ENCODE data around the gene TPRX1.
A peak's percentile ranks its signal among the peaks of the same experiment; 100 is the strongest.

TPRX1 gene

DNA sequence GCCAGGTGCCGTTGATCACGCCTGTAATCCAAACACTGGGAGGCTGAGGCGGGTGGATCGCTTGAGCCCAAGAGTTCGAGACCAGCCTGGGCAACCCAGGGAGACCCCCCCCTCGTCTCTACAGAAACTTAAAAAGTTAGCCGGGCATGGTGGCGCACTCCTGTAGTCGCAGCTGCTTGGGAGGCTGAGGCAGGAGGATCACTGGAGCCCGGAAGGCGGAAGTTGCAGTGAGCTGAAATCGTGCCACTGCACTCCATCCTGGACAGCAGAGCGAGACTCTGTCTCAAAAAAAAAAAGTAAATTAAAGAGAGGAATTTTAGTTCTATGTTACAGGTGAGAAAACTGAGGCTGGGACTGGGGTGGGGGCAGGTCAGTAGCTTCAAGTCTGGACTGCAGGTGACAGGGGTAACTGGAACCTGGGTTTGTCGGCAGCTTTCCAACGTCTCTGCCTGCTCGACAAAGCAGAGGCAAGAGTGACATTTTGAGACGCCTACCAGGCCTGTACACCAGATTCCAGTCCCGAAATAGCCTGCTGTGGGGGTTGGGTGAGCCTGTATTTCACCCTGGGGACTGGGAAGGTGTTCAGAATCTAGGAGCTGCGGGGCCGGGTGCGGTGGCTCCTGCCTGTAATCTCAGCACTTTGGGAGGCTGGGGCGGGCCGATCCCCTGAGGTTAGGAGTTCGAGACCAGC is 24.7 kb downstream of the TPRX1 start (continued):
- TF ChIP-seq, protein P1, sequence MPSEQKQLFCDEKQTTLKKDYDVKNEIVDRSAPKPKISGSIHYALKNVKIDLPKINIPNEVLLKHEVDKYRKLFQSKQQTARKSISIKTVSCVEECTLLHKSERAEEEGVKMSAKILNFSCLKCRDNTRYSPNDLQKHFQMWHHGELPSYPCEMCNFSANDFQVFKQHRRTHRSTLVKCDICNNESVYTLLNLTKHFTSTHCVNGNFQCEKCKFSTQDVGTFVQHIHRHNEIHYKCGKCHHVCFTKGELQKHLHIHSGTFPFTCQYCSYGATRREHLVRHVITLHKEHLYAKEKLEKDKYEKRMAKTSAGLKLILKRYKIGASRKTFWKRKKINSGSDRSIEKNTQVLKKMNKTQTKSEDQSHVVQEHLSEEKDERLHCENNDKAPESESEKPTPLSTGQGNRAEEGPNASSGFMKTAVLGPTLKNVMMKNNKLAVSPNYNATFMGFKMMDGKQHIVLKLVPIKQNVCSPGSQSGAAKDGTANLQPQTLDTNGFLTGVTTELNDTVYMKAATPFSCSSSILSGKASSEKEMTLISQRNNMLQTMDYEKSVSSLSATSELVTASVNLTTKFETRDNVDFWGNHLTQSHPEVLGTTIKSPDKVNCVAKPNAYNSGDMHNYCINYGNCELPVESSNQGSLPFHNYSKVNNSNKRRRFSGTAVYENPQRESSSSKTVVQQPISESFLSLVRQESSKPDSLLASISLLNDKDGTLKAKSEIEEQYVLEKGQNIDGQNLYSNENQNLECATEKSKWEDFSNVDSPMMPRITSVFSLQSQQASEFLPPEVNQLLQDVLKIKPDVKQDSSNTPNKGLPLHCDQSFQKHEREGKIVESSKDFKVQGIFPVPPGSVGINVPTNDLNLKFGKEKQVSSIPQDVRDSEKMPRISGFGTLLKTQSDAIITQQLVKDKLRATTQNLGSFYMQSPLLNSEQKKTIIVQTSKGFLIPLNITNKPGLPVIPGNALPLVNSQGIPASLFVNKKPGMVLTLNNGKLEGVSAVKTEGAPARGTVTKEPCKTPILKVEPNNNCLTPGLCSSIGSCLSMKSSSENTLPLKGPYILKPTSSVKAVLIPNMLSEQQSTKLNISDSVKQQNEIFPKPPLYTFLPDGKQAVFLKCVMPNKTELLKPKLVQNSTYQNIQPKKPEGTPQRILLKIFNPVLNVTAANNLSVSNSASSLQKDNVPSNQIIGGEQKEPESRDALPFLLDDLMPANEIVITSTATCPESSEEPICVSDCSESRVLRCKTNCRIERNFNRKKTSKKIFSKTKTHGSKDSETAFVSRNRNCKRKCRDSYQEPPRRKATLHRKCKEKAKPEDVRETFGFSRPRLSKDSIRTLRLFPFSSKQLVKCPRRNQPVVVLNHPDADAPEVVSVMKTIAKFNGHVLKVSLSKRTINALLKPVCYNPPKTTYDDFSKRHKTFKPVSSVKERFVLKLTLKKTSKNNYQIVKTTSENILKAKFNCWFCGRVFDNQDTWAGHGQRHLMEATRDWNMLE (tag by site-specific recombination; conservative IDR thresholded peaks at IDR 0.05; ENCODE audit: low read depth): no peak
- TF ChIP-seq ZNF174 (tag by site-specific recombination; IDR thresholded peaks at IDR 0.05) (no peak), ZNF701 (tag by site-specific recombination; IDR thresholded peaks at IDR 0.05) (no peak)
- TF ChIP-seq, protein P2, sequence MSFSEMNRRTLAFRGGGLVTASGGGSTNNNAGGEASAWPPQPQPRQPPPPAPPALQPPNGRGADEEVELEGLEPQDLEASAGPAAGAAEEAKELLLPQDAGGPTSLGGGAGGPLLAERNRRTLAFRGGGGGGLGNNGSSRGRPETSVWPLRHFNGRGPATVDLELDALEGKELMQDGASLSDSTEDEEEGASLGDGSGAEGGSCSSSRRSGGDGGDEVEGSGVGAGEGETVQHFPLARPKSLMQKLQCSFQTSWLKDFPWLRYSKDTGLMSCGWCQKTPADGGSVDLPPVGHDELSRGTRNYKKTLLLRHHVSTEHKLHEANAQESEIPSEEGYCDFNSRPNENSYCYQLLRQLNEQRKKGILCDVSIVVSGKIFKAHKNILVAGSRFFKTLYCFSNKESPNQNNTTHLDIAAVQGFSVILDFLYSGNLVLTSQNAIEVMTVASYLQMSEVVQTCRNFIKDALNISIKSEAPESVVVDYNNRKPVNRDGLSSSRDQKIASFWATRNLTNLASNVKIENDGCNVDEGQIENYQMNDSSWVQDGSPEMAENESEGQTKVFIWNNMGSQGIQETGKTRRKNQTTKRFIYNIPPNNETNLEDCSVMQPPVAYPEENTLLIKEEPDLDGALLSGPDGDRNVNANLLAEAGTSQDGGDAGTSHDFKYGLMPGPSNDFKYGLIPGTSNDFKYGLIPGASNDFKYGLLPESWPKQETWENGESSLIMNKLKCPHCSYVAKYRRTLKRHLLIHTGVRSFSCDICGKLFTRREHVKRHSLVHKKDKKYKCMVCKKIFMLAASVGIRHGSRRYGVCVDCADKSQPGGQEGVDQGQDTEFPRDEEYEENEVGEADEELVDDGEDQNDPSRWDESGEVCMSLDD (tag by site-specific recombination; IDR thresholded peaks at IDR 0.05): no peak
- TF ChIP-seq, protein P3, sequence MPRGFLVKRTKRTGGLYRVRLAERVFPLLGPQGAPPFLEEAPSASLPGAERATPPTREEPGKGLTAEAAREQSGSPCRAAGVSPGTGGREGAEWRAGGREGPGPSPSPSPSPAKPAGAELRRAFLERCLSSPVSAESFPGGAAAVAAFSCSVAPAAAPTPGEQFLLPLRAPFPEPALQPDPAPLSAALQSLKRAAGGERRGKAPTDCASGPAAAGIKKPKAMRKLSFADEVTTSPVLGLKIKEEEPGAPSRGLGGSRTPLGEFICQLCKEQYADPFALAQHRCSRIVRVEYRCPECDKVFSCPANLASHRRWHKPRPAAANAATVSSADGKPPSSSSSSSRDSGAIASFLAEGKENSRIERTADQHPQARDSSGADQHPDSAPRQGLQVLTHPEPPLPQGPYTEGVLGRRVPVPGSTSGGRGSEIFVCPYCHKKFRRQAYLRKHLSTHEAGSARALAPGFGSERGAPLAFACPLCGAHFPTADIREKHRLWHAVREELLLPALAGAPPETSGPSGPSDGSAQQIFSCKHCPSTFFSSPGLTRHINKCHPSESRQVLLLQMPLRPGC (tag by site-specific recombination; IDR thresholded peaks at IDR 0.05): no peak

DNA sequence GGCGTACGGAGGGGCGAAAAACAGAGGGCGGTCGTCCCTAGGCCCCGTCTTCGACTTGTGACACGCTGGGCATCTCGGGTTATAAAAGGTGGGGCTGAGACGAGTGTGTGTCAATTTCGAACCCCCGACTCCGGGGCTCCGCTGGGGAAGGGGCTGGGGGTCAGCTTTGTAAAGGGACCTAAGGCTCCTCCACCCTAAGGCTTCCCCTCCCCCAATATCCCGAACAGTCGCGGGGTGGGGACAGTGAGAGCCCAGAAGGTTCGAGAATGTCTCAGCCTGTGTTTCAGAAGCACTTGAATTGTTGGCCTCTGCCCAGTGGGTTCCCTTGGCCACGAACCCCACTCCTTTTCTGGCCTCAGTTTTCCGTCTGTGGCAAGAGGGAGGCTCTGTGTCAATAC is 25.4 kb downstream of the TPRX1 start:
- Histone ChIP-seq H3K36me3 (ENCODE audit: control insufficient read depth in 2 of 2, insufficient read depth in 1 of 2, low read length in 2 of 2) (peaks cover 12 to 34% of the 10 kb centered on the region in 2 experiments; a peak in 2 of 3 replicates), H3K27ac (ENCODE audit: extremely low read depth, low read depth, low read length) (peak overlapping the region; percentile 100), H3K9me3 (ENCODE audit: control insufficient read depth, insufficient read depth, low read depth, low read length) (no peaks in the 10 kb centered on the region), H3K4me3 (ENCODE audit: low read depth, low read length) (peak overlapping the region; percentile 72), H3K4me1 (ENCODE audit: control insufficient read depth, insufficient read depth, low read length) (peaks cover 9% of the 10 kb centered on the region)
- no peak for TF ChIP-seq RBAK (tag by site-specific recombination; IDR thresholded peaks at IDR 0.05)
- 0 out of 2 replicates have a peak, but pooled peaks have one; percentile 21 for TF ChIP-seq ZNF777 (tag by site-specific recombination; IDR thresholded peaks at IDR 0.05; ENCODE audit: borderline replicate concordance)
- POLR2A ChIA-PET: interaction anchor here (0.5 to 1.1 kb wide), 2 partner anchors 13 to 179 kb away, joined by 3 read pairs; no protein-coding TSS in a partner anchor
- CTCF ChIA-PET: interaction anchor here (0.6 to 1.8 kb wide), 2 partner anchors 13 to 15 kb away, joined by 4 to 6 read pairs; no protein-coding TSS in a partner anchor

DNA sequence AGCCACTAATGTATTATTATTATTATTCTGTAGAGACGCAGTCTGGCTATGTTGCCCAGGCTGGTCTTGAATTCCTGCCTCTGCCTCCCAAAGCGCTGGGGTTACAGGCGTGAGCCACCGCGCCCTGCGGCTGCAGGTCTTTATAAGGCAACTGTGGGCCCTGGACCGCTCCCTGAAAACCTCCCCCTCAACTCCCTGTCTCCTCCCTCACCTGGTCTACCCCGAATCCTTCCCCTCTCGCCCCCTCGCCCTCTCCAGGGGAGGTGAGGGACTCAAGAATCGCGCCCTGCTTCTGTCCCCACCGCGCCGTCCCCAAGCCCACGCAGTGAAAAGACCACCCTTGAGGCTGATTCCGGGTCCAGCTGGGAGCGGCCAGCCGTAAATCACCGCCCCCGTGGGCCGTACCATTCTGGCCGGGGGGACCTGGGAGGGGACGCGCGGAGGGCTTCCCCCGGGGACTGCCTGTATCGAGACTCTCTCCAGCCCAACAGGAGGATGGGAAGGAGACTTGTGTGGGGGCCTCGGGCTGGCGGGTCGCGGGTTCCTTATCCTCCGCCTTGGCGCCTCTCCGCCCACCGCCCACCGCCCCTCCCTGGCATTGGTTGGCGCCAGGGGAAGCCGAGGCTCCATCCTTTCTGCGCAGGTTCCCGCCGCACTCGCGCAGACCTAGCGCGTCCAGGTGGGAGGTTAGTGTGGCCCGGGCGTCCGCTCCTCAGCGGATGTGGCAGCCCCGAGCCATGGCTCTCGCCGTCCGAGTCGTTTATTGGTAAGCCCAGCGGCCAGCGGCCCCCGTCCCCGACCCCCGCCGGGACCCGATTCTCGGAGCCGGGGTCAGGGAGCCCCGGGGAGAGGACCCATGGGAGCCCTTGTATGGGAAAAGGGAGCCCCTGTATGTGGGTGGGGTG is 26.1 kb downstream of the TPRX1 start, which contains the start of gene SELENOW:
Gene SELENOW, plus strand, starts transcription at position 655 of the 905 bp plus-strand sequence. Its CDS starts 83 bp downstream, at position 738.
- ChIA-PET POLR2A (interaction anchor here (0.6 to 1.3 kb wide), 3 partner anchors 13 to 296 kb away, joined by 3 to 4 read pairs (median 3); partner anchors contain the start of gene NOP53), CTCF (interaction anchor here (0.6 to 1.2 kb wide), 3 partner anchors 12 to 16 kb away, joined by 3 to 4 read pairs (median 4); no protein-coding TSS in a partner anchor)
- H3K9me3 ChIP-seq (ENCODE audit: control insufficient read depth, insufficient read depth, low read depth, low read length): no peaks in the 10 kb centered on the region
- peak within 1 kb of the TSS; percentile 100 for H3K27ac ChIP-seq (ENCODE audit: extremely low read depth, low read depth, low read length)
- H3K4me3 ChIP-seq (ENCODE audit: low read depth, low read length): peak within 1 kb of the TSS; percentile 72
- peaks cover 8 to 29% of the 10 kb centered on the region in 2 experiments; a peak in 2 of 3 replicates for H3K36me3 ChIP-seq (ENCODE audit: control insufficient read depth in 2 of 2, insufficient read depth in 1 of 2, low read length in 2 of 2)
- peaks cover 9% of the 10 kb centered on the region for H3K4me1 ChIP-seq (ENCODE audit: control insufficient read depth, insufficient read depth, low read length)
- peak; percentile 24; the same call in 1 of the 2 replicates for TF ChIP-seq FEZF1 (tag by site-specific recombination; IDR thresholded peaks at IDR 0.05)
- TF ChIP-seq ZBTB7A (tag by site-specific recombination; IDR thresholded peaks at IDR 0.05; ENCODE audit: low read depth): peak; percentile 90
- TF ChIP-seq ZNF549 (tag by site-specific recombination; IDR thresholded peaks at IDR 0.05): no peak
- TF ChIP-seq ZNF155 (tag by site-specific recombination; IDR thresholded peaks at IDR 0.05): no peak
- no peak for TF ChIP-seq ZNF211 (tag by site-specific recombination; IDR thresholded peaks at IDR 0.05; ENCODE audit: low read depth)
- TF ChIP-seq ZNF112 (tag by site-specific recombination; IDR thresholded peaks at IDR 0.05): no peak
- TF ChIP-seq KLF8 (tag by site-specific recombination; IDR thresholded peaks at IDR 0.05): peak; percentile 100
- TF ChIP-seq, protein P4, sequence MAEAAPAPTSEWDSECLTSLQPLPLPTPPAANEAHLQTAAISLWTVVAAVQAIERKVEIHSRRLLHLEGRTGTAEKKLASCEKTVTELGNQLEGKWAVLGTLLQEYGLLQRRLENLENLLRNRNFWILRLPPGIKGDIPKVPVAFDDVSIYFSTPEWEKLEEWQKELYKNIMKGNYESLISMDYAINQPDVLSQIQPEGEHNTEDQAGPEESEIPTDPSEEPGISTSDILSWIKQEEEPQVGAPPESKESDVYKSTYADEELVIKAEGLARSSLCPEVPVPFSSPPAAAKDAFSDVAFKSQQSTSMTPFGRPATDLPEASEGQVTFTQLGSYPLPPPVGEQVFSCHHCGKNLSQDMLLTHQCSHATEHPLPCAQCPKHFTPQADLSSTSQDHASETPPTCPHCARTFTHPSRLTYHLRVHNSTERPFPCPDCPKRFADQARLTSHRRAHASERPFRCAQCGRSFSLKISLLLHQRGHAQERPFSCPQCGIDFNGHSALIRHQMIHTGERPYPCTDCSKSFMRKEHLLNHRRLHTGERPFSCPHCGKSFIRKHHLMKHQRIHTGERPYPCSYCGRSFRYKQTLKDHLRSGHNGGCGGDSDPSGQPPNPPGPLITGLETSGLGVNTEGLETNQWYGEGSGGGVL (tag by site-specific recombination; IDR thresholded peaks at IDR 0.05): peak; percentile 92
- no peak for TF ChIP-seq ZNF48 (tag by site-specific recombination; IDR thresholded peaks at IDR 0.05)
- peak; percentile 72 for TF ChIP-seq ZBTB8A (tag by site-specific recombination; IDR thresholded peaks at IDR 0.05)
- TF ChIP-seq ZNF350 (tag by site-specific recombination; IDR thresholded peaks at IDR 0.05): no peak
- TF ChIP-seq ZNF785 (tag by site-specific recombination; IDR thresholded peaks at IDR 0.05): peak; percentile 57
